ENCODE measurements around the gene IL36G.

IL36G gene

DNA sequence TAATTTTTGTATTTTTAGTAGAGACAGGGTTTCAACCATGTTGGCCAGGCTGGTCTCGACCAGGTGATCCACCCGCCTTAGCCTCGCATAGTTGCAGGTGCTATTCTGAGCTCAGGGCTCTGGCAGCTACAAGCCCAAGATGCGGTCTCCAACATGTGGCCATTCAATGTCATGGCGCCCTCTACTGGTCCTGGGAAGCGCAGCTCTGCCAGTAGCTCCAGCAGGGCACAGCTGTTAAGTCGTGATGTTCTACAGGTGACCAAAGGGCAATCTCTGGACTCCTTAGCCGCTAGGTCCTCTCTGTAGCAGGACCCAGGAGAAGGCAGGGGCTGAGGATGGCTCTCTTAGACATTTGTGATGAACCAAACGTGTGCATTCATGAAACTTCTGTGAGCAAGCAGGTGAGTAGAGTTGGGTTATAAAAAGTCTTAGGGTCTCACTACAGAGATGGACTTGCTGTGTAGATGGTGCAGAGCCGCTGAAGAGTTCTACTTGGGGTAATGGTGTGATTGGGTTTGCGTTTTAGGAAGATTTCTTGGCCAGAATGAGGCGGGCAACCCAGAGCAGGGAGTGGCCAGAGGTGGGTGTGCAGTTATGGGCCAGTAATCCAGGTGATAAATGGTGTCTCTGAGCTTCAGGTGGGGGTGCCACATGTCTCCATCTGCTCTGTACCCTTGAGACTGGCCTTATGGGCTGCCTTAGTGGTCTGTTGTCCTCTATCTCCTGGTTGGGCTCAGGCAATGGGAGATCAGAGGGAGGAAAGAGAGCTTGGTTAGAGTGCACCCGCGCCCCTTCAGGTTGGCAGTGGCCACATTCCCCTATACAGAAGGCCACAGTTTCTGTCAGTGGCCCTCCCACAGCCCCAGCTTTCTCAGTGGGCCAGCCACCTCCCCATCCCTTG is 35.8 kb upstream of the IL36G start:
- peak; percentile 89 for DNase-seq (ENCODE audit: low read depth)
- H3K4me3 ChIP-seq (ENCODE audit: low read depth, low read length) = no peak overlapping the region
- TF ChIP-seq CTCF (conservative IDR thresholded peaks at IDR 0.05; ENCODE audit: low read depth, low read length) = peak; percentile 98

GRCh38 chr2:112942654-112943002 is 35.2 kb upstream of the IL36G start:
- H3K4me3 ChIP-seq (ENCODE audit: low read depth, low read length) = no peak overlapping the region
- TF ChIP-seq CTCF (conservative IDR thresholded peaks at IDR 0.05; ENCODE audit: low read depth, low read length) = no peak
- peak; percentile 39 for DNase-seq (ENCODE audit: low read depth)

DNA sequence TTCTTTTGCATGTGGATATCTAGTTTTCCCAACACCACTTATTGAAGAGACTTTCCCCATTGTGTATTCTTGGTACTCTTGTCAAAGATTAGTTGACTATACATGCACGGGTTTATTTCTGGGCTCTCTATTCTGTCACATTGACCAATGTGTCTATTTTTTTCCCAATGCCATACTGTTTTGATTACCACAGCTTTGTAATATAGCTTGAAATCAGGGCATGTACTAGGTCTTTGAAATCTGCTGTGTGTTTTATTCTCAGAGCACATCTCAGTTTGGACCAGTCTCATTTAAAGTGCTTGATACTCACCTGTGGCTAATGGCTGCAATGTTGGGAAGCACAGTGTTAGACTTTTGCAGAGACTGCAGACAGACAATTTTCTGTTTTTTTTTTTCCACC is 32.8 kb upstream of the IL36G start:
- no peak for TF ChIP-seq CTCF (conservative IDR thresholded peaks at IDR 0.05; ENCODE audit: low read depth, low read length)
- no peak overlapping the region for H3K4me3 ChIP-seq (ENCODE audit: low read depth, low read length)
- no peak for DNase-seq (ENCODE audit: low read depth)

DNA sequence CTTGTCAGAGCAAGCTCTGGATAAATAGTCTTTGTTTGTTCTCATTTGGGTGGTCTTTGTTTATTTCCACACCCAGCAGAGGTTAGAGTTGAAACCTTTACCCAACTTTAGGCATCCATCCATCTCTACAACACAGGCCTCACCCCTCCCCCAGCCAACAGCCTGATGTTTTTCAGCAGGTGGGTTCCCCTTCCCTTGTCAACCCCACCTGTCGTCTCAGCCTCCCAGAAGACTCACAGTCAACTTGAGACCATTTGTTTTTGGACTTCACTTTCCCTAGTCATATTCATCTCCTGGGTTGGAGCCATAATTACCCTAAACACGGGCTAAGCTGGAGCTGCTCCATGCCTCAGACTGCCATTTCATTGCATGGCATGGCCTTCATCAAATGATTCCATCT is 31.7 kb upstream of the IL36G start:
- TF ChIP-seq CTCF (conservative IDR thresholded peaks at IDR 0.05; ENCODE audit: low read depth, low read length) = no peak
- DNase-seq (ENCODE audit: low read depth) = no peak
- H3K4me3 ChIP-seq (ENCODE audit: low read depth, low read length) = no peak overlapping the region

GRCh38 chr2:112947374-112947773 is 30.4 kb upstream of the IL36G start:
- DNase-seq (ENCODE audit: low read depth) = no peak
- no peak for TF ChIP-seq CTCF (conservative IDR thresholded peaks at IDR 0.05; ENCODE audit: low read depth, low read length)
- no peak overlapping the region for H3K4me3 ChIP-seq (ENCODE audit: low read depth, low read length)

DNA sequence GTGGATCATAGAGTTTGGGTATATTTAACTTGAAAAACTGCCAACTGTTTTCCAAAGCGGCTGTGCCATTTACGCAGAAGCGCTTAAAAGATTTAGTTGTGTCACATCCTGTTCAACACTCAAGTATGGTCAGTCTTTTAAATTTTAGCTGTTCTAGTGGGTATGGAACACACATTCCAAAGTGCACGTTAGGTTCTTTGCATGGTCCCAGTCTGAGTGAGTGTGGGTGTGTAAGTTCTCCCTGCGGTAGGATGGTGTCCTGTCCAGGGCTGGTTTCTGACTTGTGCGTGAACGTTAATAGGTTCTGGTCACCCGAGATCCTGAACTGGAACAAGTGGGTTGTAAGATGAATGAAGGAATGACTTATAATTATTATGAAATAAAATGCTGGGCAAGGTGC is 28.4 kb upstream of the IL36G start:
- no peak overlapping the region for H3K4me3 ChIP-seq (ENCODE audit: low read depth, low read length)
- TF ChIP-seq CTCF (conservative IDR thresholded peaks at IDR 0.05; ENCODE audit: low read depth, low read length) = no peak
- DNase-seq (ENCODE audit: low read depth) = no peak

GRCh38 chr2:112954364-112954763 is 23.4 kb upstream of the IL36G start:
- no peak for TF ChIP-seq CTCF (conservative IDR thresholded peaks at IDR 0.05; ENCODE audit: low read depth, low read length)
- H3K4me3 ChIP-seq (ENCODE audit: low read depth, low read length) = no peak overlapping the region
- DNase-seq (ENCODE audit: low read depth) = no peak
